GM18502 (cell line): Measurements from ENCODE around the gene DHX29.

Experiments used
- ATAC-seq: cut with Tn5 transposase; IDR thresholded peaks from one replicate; pipeline ENCODE4 v1.9.1; 2021; ENCODE audit warnings: mild to moderate bottlenecking; ENCODE audit not compliant: unreplicated experiment, poor library complexity

DHX29 gene

GRCh38 chr5:55218967-55219366 lies 88.5 kb downstream of the DHX29 start:
- ATAC-seq = no peak

GRCh38 chr5:55211184-55211874 lies 96.2 kb downstream of the DHX29 start:
- ATAC-seq = no peak
